IMR-90 (cell line): Measurements from ENCODE around the gene PRPF6.

Source experiments
- TF ChIP-seq, protein P1 (sequence below): fragments of 150-350 bp; IDR thresholded peaks from 2 replicates; pipeline ENCODE4 v1.6.1; 2017; ENCODE audit warnings: mild to moderate bottlenecking, antibody characterized with exemption, low read length, low read depth
- TF ChIP-seq, protein P2 (sequence below): conservative IDR thresholded peaks from 2 replicates; pipeline ENCODE4 v1.5.1; 2012; ENCODE audit warnings: mild to moderate bottlenecking, low read depth, low read length, improper control_type of control experiment

DNA sequence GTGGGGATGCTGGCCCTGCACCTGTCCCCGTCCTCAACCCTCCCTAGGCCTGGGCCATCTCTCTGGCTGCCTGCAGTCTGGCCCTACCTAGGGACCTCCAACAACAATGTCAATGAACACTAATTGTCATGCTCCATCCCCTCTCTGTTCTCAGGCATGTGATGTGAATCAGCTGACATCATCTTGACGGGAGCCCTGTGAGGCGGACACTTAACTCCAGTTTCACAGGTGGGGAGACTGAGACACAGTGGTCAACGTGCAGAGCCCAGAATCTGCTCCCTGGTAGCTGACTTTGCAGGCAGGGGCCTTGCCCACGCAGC, 81.3 kb downstream of the PRPF6 start:
- TF ChIP-seq, protein P1, sequence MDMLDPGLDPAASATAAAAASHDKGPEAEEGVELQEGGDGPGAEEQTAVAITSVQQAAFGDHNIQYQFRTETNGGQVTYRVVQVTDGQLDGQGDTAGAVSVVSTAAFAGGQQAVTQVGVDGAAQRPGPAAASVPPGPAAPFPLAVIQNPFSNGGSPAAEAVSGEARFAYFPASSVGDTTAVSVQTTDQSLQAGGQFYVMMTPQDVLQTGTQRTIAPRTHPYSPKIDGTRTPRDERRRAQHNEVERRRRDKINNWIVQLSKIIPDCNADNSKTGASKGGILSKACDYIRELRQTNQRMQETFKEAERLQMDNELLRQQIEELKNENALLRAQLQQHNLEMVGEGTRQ = no peak
- TF ChIP-seq, protein P2, sequence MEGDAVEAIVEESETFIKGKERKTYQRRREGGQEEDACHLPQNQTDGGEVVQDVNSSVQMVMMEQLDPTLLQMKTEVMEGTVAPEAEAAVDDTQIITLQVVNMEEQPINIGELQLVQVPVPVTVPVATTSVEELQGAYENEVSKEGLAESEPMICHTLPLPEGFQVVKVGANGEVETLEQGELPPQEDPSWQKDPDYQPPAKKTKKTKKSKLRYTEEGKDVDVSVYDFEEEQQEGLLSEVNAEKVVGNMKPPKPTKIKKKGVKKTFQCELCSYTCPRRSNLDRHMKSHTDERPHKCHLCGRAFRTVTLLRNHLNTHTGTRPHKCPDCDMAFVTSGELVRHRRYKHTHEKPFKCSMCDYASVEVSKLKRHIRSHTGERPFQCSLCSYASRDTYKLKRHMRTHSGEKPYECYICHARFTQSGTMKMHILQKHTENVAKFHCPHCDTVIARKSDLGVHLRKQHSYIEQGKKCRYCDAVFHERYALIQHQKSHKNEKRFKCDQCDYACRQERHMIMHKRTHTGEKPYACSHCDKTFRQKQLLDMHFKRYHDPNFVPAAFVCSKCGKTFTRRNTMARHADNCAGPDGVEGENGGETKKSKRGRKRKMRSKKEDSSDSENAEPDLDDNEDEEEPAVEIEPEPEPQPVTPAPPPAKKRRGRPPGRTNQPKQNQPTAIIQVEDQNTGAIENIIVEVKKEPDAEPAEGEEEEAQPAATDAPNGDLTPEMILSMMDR = no peak
